ENCODE data around the gene FRRS1L.

GRCh38 chr9:109113254-109113653 lies 53.8 kb downstream of the FRRS1L start:
- TF ChIP-seq POLR2A (IDR thresholded peaks at IDR 0.05) (no peak), CTCF (IDR thresholded peaks at IDR 0.05) (no peak)
